ENCODE measurements around the gene FXYD2. TPM values are rescaled to one million over a fixed set of nuclear protein-coding genes. Genes with fewer than 3 reads are reported as not detected.

The FXYD2 gene
- total and polyA plus RNA-seq, 2 of the 8 experiments (the other 6 are each of a cell fraction or from before 2014, with no cell fraction given) = 0.89 to 1.1 TPM

- H3K23ac ChIP-seq (ENCODE audit: insufficient read length) = no peak overlapping the region
- H2AFZ ChIP-seq (ENCODE audit: low read length) = no peak overlapping the region
- WGBS, 2 experiments (ENCODE audit: extremely low coverage in 1 of 2, insufficient coverage in 1 of 2, insufficient read length in 1 of 2, insufficient replicate concordance in 2 of 2, low coverage in 1 of 2, low lambda C conversion rate in 2 of 2, missing lambda C conversion rate in 1 of 2) = 83% methylated on average over 8 of the region's 8 CpGs; no CpG with 5 or more reads in 1 of the 2 experiments
- no peak overlapping the region for H2BK120ac ChIP-seq (replicated peaks; ENCODE audit: low read depth, low read length)
- no peak overlapping the region; the same call in 1 of the 2 replicates for H2AK5ac ChIP-seq (ENCODE audit: low read depth, low read length)
- no peak for FAIRE-seq
- no peak overlapping the region for H3K4me3 ChIP-seq (ENCODE audit: extremely low read depth in 1 of 4, insufficient read depth in 2 of 4, low read depth in 3 of 4, low read length in 4 of 4)
- H3K27me3 ChIP-seq (replicated peaks in 1 of 4; ENCODE audit: control insufficient read depth in 3 of 4, extremely low read depth in 1 of 4, insufficient read depth in 3 of 4, low read length in 3 of 4) = no peaks in the 10 kb centered on the region
- ChIA-PET POLR2A (ENCODE audit: partially characterized antibody) (interaction anchor here (0.7 kb wide), 1 partner anchor 99 kb away, joined by 4 read pairs; no protein-coding TSS in a partner anchor), CTCF (ENCODE audit: partially characterized antibody) (interaction anchor here (0.7 to 11.9 kb wide), 5 partner anchors 29 to 109 kb away, joined by 3 to 91 read pairs (median 3); no protein-coding TSS in a partner anchor)
- no peak overlapping the region for H3K27ac ChIP-seq (ENCODE audit: low read depth, low read length)
- no peak overlapping the region for H3K14ac ChIP-seq (ENCODE audit: insufficient read length)
- H3K79me1 ChIP-seq (ENCODE audit: low read depth, low read length) = no peaks in the 10 kb centered on the region
- H2BK5ac ChIP-seq (ENCODE audit: low read depth, low read length) = 0 out of 2 replicates have a peak overlapping the region, but pooled peaks have one; percentile 71
- no peak overlapping the region for H2BK15ac ChIP-seq (ENCODE audit: low read length)
- H2BK12ac ChIP-seq (ENCODE audit: low read depth, low read length) = no peak overlapping the region
- no peaks in the 10 kb centered on the region; a peak in 1 of 8 replicates for H3K36me3 ChIP-seq (ENCODE audit: control insufficient read depth in 2 of 4, insufficient read depth in 4 of 4, low read length in 3 of 4)
- no peak overlapping the region for H4K5ac ChIP-seq (ENCODE audit: insufficient read length, low read depth, low read length)
- no peak overlapping the region for H3K4ac ChIP-seq (replicated peaks; ENCODE audit: insufficient read length, low read depth, low read length)
- no peak overlapping the region for H4K91ac ChIP-seq (replicated peaks; ENCODE audit: insufficient read length, low read length)
- H3K9me3 ChIP-seq (ENCODE audit: insufficient read depth in 2 of 2, low read depth in 1 of 2, low read length in 1 of 2) = no peaks in the 10 kb centered on the region
- DNase-seq (ENCODE audit: low read depth in 1 of 2, low spot score in 2 of 2) = no peak
- peaks cover 0 to 6% (median 0%) of the 10 kb centered on the region in 4 experiments; a peak in 2 of 7 replicates for H3K4me1 ChIP-seq (replicated peaks in 1 of 4; ENCODE audit: control insufficient read depth in 3 of 4, insufficient read depth in 4 of 4, low read length in 3 of 4)
- no peaks in the 10 kb centered on the region for H4K20me1 ChIP-seq (replicated peaks in 1 of 2; ENCODE audit: control insufficient read depth in 1 of 2, insufficient read depth in 2 of 2, low read length in 2 of 2)
- H2BK20ac ChIP-seq (ENCODE audit: low read length) = no peak overlapping the region
- H3K9ac ChIP-seq (replicated peaks in 1 of 4; ENCODE audit: extremely low read depth in 1 of 4, low read depth in 3 of 4, low read length in 3 of 4) = no peak overlapping the region
- H4K8ac ChIP-seq (ENCODE audit: extremely low read depth, insufficient read depth, low read length) = no peak overlapping the region; the same call in 1 of the 2 replicates
- no peak overlapping the region for H3K56ac ChIP-seq (replicated peaks; ENCODE audit: insufficient read length, low read depth, low read length)
- no peak overlapping the region for H3K18ac ChIP-seq (ENCODE audit: extremely low read depth, low read length)
- no peak overlapping the region for H3K4me2 ChIP-seq (ENCODE audit: insufficient read depth in 1 of 2, low read depth in 2 of 2, low read length in 2 of 2)
- H3K23me2 ChIP-seq (ENCODE audit: low read depth, low read length) = no peaks in the 10 kb centered on the region; the same call in 1 of the 2 replicates
- no peaks in the 10 kb centered on the region for H3K79me2 ChIP-seq (ENCODE audit: control insufficient read depth in 1 of 2, insufficient read depth in 2 of 2, low read length in 2 of 2)
- no peak for TF ChIP-seq POLR2A (IDR thresholded peaks at IDR 0.05; ENCODE audit: control extremely low read depth in 1 of 2, low read depth in 2 of 2, low read length in 2 of 2)
- no peak for TF ChIP-seq FOSL1 (IDR thresholded peaks at IDR 0.05; ENCODE audit: insufficient read depth, low read depth, low read length)
- TF ChIP-seq, protein P1, sequence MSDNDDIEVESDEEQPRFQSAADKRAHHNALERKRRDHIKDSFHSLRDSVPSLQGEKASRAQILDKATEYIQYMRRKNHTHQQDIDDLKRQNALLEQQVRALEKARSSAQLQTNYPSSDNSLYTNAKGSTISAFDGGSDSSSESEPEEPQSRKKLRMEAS (IDR thresholded peaks at IDR 0.05) = no peak
- no peak for TF ChIP-seq BRCA1 (IDR thresholded peaks at IDR 0.05; ENCODE audit: low read depth, low read length)
- TF ChIP-seq CHD1 (IDR thresholded peaks at IDR 0.05; ENCODE audit: low read depth, low read length) = no peak
- TF ChIP-seq HDAC6 (IDR thresholded peaks at IDR 0.05; ENCODE audit: low read depth, low read length) = no peak
- no peak for TF ChIP-seq CEBPB (IDR thresholded peaks at IDR 0.05; ENCODE audit: low read depth, low read length)
- no peak for TF ChIP-seq CTCF (IDR thresholded peaks at IDR 0.05; ENCODE audit: control extremely low read depth in 1 of 3, insufficient read depth in 1 of 3, low read depth in 1 of 3, low read length in 3 of 3)
- TF ChIP-seq RBBP5 (IDR thresholded peaks at IDR 0.05; ENCODE audit: borderline replicate concordance, low read depth, low read length) = no peak
- TF ChIP-seq EZH2 (IDR thresholded peaks at IDR 0.05; ENCODE audit: low read depth, low read length, severe bottlenecking) = no peak
Measured at GRCh38 chr11:117837791-117838190, 13.2 kb upstream of the FXYD2 start.
